ENCODE measurements around the gene PLXDC1. TPM values are rescaled to one million over a fixed set of nuclear protein-coding genes. Genes with fewer than 3 reads are reported as not detected.

The PLXDC1 gene
- total RNA-seq: 10 to 100 TPM in 1 of 4 donors, 1 to 10 TPM in 3; 1.8 to 13.4 (median 6.4) TPM

DNA sequence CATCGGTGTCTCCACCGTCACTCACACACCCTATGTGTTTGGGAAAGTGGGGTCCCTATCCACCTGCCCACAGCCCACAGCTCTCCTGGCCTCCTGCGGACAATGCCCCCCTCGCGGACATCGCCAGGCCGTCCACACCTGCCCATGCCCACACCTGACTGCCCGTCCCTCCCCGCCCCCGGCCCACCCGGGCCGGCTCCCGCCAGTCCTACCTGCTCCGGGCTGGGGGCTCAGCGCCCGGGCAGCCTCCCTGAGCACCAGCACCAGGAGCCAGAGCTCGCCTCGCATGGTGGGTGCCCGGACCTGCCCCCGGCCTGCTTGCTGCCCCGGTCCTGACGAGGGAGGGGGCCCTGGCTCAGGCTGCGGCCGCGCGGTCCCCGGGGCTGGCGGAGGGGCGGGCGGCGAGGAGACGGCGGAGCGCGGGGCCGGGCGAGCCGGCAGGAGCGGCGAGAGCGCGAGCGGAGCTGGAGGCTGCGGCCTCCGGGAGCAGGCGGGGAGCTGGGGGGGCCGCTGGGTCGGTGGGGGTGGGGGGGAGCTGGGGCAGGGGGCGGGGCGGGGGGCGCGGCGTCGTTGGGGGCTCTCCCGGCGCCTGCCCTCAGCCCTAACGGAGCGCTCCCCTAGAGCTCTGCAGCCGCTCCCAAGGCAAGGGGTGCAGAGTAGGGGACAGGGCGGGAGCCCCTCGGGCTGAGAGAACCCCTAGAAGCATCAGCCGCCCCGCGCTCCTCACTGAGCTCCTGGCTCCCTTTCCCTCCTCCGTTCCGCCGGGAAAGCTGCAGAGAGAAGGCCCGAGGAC, at the start of gene PLXDC1:
Gene PLXDC1, minus strand, starts transcription at position 488 of the 793 bp plus-strand sequence. Its CDS starts 200 bp downstream, at position 288.
- H3K9me3 ChIP-seq: no peaks in the 10 kb centered on the region
- no peaks in the 10 kb centered on the region for H3K36me3 ChIP-seq
- peaks cover 10 to 21% of the 10 kb centered on the region in 2 donors for H3K4me1 ChIP-seq
- WGBS, 2 donors: 0 to 7% methylated on average over 2 to 14 of the region's 68 CpGs
- intact Hi-C loops (cut with DNase I): loop anchor here (5.0 kb wide), 1 partner anchor 169 kb away; no protein-coding TSS in a partner anchor
- H3K27ac ChIP-seq: peak within 1 kb of the TSS in 2 of 3 donors; percentile 96 to 98
- no peak for TF ChIP-seq CTCF (IDR thresholded peaks at IDR 0.05)
- no peak for TF ChIP-seq POLR2A (IDR thresholded peaks at IDR 0.05)
- no peaks in the 10 kb centered on the region for H3K27me3 ChIP-seq
- DNase-seq: no peak
- H3K4me3 ChIP-seq (replicated peaks in 1 of 3): peak within 1 kb of the TSS in 1 of 3 donors; percentile 35

DNA sequence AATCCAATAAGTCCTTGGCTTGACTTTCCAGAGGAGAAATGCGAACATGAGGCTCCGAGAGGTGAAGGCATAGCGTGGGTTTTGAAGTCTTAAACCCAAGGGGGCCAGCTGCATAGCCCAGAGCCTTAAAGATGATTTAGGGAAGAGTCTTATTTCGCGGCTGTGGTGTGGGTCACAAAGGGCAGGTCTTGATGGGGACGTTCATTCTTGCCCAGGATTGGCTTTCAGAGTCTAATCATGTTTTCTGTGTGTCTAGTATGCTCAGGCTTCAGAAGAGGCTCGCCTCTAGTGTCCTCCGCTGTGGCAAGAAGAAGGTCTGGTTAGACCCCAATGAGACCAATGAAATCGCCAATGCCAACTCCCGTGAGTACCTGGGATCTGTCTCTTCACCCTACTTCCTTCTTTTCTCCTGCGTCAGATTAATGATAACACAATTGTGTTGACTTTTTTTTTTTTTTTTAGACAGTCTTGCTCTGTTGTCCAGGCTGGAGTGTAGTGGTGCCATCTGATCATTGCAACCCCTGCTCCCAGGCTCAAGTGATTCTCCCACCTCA, 49.6 kb upstream of the PLXDC1 start:
- 38 to 49% methylated on average over 11 of the region's 11 CpGs for WGBS, 2 donors
- H3K27ac ChIP-seq: peak overlapping the region; percentile 96 to 100 (median 96)
- H3K36me3 ChIP-seq: peaks cover 38 to 41% of the 10 kb centered on the region in 2 donors
- no peak for DNase-seq
- intact Hi-C loops (cut with DNase I): no loop called here
- H3K9me3 ChIP-seq: no peaks in the 10 kb centered on the region
- TF ChIP-seq POLR2A (IDR thresholded peaks at IDR 0.05): no peak
- TF ChIP-seq CTCF (IDR thresholded peaks at IDR 0.05): no peak
- H3K27me3 ChIP-seq: no peaks in the 10 kb centered on the region
- H3K4me3 ChIP-seq (replicated peaks in 1 of 3): peak overlapping the region; percentile 75 to 81 (median 79)
- H3K4me1 ChIP-seq: peaks cover 31 to 34% of the 10 kb centered on the region in 2 donors

DNA sequence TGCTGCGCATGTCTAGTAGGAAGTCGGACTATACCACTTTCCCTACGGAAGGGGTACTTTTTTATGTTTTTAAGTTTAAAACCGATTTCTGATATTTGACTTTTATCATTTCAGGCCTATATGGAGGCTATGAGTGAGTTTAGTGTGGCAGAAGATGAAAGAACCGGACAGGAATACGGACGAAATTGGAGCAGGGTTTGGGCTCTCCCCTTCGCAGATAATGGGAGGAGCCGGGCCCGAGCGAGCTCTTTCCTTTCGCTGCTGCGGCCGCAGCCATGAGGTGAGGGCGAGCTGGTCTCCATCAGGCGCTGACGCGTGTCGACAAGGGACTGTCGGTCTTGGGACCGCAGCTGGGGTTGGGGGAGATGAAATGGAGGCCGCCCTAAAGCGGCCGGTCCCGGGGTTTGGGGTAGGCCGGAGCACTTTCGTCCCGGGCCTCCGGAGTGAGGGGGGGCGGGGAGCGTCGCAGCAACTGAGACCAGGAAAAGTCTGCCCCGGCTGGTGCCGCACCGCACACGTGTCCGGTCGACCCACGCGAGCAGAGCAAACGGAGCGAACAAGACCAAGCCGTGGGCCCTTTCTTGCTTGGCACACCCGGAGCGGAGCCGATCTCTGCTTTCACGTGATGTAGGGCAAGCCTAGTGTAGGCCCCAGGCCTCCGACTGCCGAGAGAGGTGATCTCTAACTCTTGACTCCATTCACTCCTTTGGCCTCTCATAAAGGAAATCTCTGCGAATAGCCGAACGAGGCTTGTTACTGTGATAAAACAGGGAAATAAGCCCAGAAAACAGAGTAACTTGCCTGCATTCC, 48.8 kb upstream of the PLXDC1 start, which contains the start of gene RPL19:
Gene RPL19, plus strand, starts transcription at position 214 of the 810 bp plus-strand sequence. Its CDS starts 62 bp downstream, at position 276.
- Histone ChIP-seq H3K4me3 (replicated peaks in 1 of 3) (peak within 1 kb of the TSS; percentile 75 to 81 (median 79)), H3K27ac (peak within 1 kb of the TSS; percentile 96 to 100 (median 96)), H3K9me3 (no peaks in the 10 kb centered on the region), H3K27me3 (no peaks in the 10 kb centered on the region), H3K36me3 (peaks cover 38 to 40% of the 10 kb centered on the region in 2 donors), H3K4me1 (peaks cover 39 to 41% of the 10 kb centered on the region in 2 donors)
- 0% methylated on average over 15 to 39 of the region's 52 CpGs for WGBS, 2 donors
- TF ChIP-seq CTCF (IDR thresholded peaks at IDR 0.05): peak in 1 of 6 experiments; percentile 15
- TF ChIP-seq POLR2A (IDR thresholded peaks at IDR 0.05): peak in 1 of 2 donors; percentile 78
- DNase-seq: peak; percentile 71 to 75
- intact Hi-C loops (cut with DNase I): no loop called here

DNA sequence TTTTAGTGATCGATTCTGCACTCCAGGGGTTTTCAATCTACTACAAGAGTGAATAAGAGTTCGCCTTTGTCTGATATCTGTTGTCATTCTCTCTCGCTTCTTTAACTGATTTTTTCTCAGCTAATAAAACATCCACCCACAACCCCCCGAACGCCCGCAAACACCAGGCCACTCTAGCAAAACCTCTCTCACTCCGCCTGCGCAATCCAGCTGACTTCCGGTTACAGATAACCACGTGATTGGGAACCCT, 48.3 kb upstream of the PLXDC1 start:
- Histone ChIP-seq H3K9me3 (no peaks in the 10 kb centered on the region), H3K27ac (peak overlapping the region; percentile 96 to 100 (median 96)), H3K4me1 (peaks cover 42 to 47% of the 10 kb centered on the region in 2 donors), H3K27me3 (no peaks in the 10 kb centered on the region), H3K4me3 (replicated peaks in 1 of 3) (peak overlapping the region in 2 of 3 donors; percentile 75 to 81), H3K36me3 (peaks cover 33 to 35% of the 10 kb centered on the region in 2 donors)
- 0 to 2% methylated on average over 10 of the region's 10 CpGs for WGBS, 2 donors
- TF ChIP-seq CTCF (IDR thresholded peaks at IDR 0.05): no peak
- no peak for TF ChIP-seq POLR2A (IDR thresholded peaks at IDR 0.05)
- peak; percentile 91 to 92 for DNase-seq
- intact Hi-C loops (cut with DNase I): no loop called here
